OCI-LY3 (cell line): Measurements from ENCODE around the gene MAD1L1.
A peak's percentile ranks its signal among the peaks of the same experiment; 100 is the strongest.

ENCODE experiments used
- H2AFZ ChIP-seq: fragments of 200-600, 300-600 bp; shearing (Covaris generic); 2 replicates; pipeline ENCODE4 v1.6.0; 2014; ENCODE audit warnings: antibody characterized with exemption, low read depth, low read length
- H3K27ac ChIP-seq: fragments of 200-600, 300-600 bp; sonication (generic); 2 replicates; pipeline ENCODE4 v1.5.1; 2014; ENCODE audit warnings: mild to moderate bottlenecking, low read length, moderate library complexity, mixed read lengths
- H3K27me3 ChIP-seq: fragments of 200-600, 300-600 bp; sonication (generic); 2 replicates; pipeline ENCODE4 v1.6.1; 2014; ENCODE audit warnings: low read depth, low read length, mixed read lengths
- H3K36me3 ChIP-seq: fragments of 200-600, 300-600 bp; sonication (generic); replicated peaks from 2 replicates; pipeline ENCODE3; 2014; ENCODE audit warnings: low read depth, low read length, mixed read lengths
- H3K4me1 ChIP-seq: fragments of 300-600, 200-600 bp; sonication (generic); 2 replicates; pipeline ENCODE4 v1.6.1; 2014; ENCODE audit warnings: low read length, mixed read lengths
- H3K4me2 ChIP-seq: fragments of 200-600, 300-600 bp; sonication (generic); 2 replicates; pipeline ENCODE4 v1.6.1; 2014; ENCODE audit warnings: low read length, mixed read lengths
- H3K4me3 ChIP-seq: fragments of 300-600, 200-600 bp; sonication (generic); 2 replicates; pipeline ENCODE4 v1.5.1; 2014; ENCODE audit warnings: antibody characterized with exemption, mild to moderate bottlenecking, low read length, moderate library complexity
- H3K79me2 ChIP-seq: fragments of 300-600, 200-600 bp; shearing (Covaris generic); 2 replicates; pipeline ENCODE4 v1.6.1; 2014; ENCODE audit warnings: mild to moderate bottlenecking, low read length, mixed read lengths
- H3K9ac ChIP-seq: fragments of 300-600, 200-600 bp; shearing (Covaris generic); 2 replicates; pipeline ENCODE4 v1.6.0; 2014; ENCODE audit warnings: mild to moderate bottlenecking, low read length, moderate library complexity
- H3K9me3 ChIP-seq: fragments of 200-600, 300-600 bp; shearing (Covaris generic); 2 replicates; pipeline ENCODE4 v1.6.1; 2014; ENCODE audit warnings: low read length, mixed read lengths; ENCODE audit not compliant: insufficient read depth
- H4K20me1 ChIP-seq: fragments of 200-600, 300-600 bp; sonication (generic); 2 replicates; pipeline ENCODE4 v1.6.1; 2016; ENCODE audit warnings: low read length, mixed read lengths; ENCODE audit not compliant: insufficient read depth
- EZH2phosphoT487 ChIP-seq: fragments of 200-600 bp; shearing (Covaris generic); IDR thresholded peaks from 2 replicates; pipeline ENCODE4 v1.6.1; 2018; ENCODE audit warnings: antibody characterized with exemption, mixed run types, low read depth
- TF ChIP-seq, protein P1 (sequence below): fragments of 200-600, 300-600 bp; sonication (generic); IDR thresholded peaks from 2 replicates; pipeline ENCODE4 v1.5.1; 2014; ENCODE audit warnings: antibody characterized with exemption, low read length, low read depth

MAD1L1 gene

DNA sequence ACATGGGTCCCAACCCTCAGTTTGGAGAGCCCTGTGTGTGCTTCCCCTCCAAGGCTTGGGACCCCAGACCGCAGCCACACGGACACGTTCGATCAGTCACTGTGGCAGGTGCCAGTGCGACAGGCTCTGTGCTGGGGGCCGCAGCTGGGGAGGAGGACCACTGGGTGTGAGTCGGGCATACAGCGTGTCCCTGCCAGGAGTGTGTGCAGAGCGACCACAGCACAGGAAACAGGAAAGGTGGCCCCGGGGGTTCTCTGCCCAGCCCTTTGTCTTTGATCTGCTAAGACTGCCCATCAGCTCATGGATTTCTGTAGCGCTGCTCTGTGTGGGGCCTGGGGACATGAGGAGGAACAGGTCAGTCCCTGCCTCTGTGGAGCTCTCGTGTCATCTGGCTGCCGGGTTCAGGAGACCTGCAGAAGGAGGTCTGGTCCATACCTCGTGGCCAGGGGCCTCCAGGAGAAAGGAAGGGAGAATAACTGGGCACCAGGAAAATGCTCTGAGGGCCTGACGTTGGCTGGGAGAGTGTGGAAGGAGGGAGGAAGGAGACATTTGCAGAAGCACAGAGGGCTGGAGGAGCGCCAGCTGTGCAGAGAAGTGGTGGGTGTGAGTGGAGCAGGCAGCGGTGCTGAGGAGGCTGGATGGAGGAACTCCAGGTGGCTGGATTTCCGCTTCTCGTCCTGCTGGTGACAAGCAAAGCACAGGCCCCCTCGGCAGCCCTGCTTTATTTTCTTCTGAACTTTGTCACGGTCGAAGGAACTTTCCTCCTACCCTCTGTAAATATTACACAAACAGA is 13.3 kb upstream of the MAD1L1 start:
- Histone ChIP-seq H3K4me1 (peaks cover 7% of the 10 kb centered on the region), H3K27ac (no peak overlapping the region)

DNA sequence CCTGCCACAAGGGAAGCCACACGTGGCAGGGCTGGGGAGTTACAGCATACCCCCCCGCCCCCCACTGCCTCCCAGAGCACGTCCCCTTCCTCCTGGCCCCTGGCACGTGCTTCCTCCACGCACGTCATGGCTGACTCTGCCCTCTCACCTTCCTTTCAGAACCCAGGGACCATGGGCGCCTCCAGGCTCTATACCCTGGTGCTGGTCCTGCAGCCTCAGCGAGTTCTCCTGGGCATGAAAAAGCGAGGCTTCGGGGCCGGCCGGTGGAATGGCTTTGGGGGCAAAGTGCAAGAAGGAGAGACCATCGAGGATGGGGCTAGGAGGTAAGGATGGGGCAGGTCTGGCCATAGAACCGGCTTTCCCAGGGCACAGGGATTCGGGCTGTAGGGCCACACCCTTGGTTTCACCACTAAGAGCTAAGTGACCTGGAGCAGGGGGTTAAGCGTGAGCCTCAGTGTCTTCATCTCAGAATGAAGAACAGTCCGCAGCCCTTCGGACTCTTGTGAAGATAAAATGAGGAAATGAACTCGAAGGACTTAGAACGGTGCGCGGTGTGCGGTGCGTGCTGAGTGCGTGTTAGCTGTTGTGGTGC is 11.8 kb upstream of the MAD1L1 start:
- Histone ChIP-seq H3K4me1 (peaks cover 10% of the 10 kb centered on the region), H4K20me1 (no peaks in the 10 kb centered on the region), H3K4me3 (no peak overlapping the region), H2AFZ (no peak overlapping the region), H3K4me2 (no peak overlapping the region), H3K27me3 (no peaks in the 10 kb centered on the region), H3K9me3 (no peaks in the 10 kb centered on the region), H3K9ac (no peak overlapping the region), H3K36me3 (peaks cover 4% of the 10 kb centered on the region), H3K27ac (no peak overlapping the region), H3K79me2 (peaks cover 36% of the 10 kb centered on the region)
- TF ChIP-seq EZH2phosphoT487: no peak
- TF ChIP-seq, protein P1, sequence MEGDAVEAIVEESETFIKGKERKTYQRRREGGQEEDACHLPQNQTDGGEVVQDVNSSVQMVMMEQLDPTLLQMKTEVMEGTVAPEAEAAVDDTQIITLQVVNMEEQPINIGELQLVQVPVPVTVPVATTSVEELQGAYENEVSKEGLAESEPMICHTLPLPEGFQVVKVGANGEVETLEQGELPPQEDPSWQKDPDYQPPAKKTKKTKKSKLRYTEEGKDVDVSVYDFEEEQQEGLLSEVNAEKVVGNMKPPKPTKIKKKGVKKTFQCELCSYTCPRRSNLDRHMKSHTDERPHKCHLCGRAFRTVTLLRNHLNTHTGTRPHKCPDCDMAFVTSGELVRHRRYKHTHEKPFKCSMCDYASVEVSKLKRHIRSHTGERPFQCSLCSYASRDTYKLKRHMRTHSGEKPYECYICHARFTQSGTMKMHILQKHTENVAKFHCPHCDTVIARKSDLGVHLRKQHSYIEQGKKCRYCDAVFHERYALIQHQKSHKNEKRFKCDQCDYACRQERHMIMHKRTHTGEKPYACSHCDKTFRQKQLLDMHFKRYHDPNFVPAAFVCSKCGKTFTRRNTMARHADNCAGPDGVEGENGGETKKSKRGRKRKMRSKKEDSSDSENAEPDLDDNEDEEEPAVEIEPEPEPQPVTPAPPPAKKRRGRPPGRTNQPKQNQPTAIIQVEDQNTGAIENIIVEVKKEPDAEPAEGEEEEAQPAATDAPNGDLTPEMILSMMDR: no peak

More for the DNA sequence above, 13.3 kb upstream of the MAD1L1 start:
- H2AFZ ChIP-seq: no peak overlapping the region
- no peaks in the 10 kb centered on the region for H3K27me3 ChIP-seq
- H3K9me3 ChIP-seq: no peaks in the 10 kb centered on the region
- H3K4me3 ChIP-seq: no peak overlapping the region
- no peak overlapping the region for H3K4me2 ChIP-seq
- no peaks in the 10 kb centered on the region for H3K36me3 ChIP-seq
- H3K79me2 ChIP-seq: peaks cover 20% of the 10 kb centered on the region
- no peaks in the 10 kb centered on the region for H4K20me1 ChIP-seq
- TF ChIP-seq, protein P1: no peak
- no peak for TF ChIP-seq EZH2phosphoT487
- no peak overlapping the region for H3K9ac ChIP-seq

- no peaks in the 10 kb centered on the region for H3K9me3 ChIP-seq
- no peaks in the 10 kb centered on the region for H4K20me1 ChIP-seq
- no peaks in the 10 kb centered on the region for H3K27me3 ChIP-seq
- H3K27ac ChIP-seq: no peak overlapping the region
- H3K4me3 ChIP-seq: peak overlapping the region; percentile 96; the same call in 1 of the 2 replicates
- H3K9ac ChIP-seq: peak overlapping the region; percentile 92; the same call in 1 of the 2 replicates
- peaks cover 11% of the 10 kb centered on the region for H3K4me1 ChIP-seq
- peaks cover 42% of the 10 kb centered on the region for H3K79me2 ChIP-seq
- H2AFZ ChIP-seq: no peak overlapping the region
- TF ChIP-seq EZH2phosphoT487: no peak
- TF ChIP-seq, protein P1: no peak
- H3K36me3 ChIP-seq: peaks cover 10% of the 10 kb centered on the region
- H3K4me2 ChIP-seq: peak overlapping the region; percentile 94
Measured at GRCh38 chr7:2243458-2243857, 10.7 kb upstream of the MAD1L1 start.
